Measurements from ENCODE around the gene PLCB4. TPM values are rescaled to one million over a fixed set of nuclear protein-coding genes. Genes with fewer than 3 reads are reported as not detected.

The PLCB4 gene
- total and polyA plus RNA-seq, 7 donors: 0.90 to 6.7 (median 2.1) TPM

- Histone ChIP-seq H3K27me3 (ENCODE audit: insufficient read depth in 3 of 3, low read length in 2 of 3) (no peaks in the 10 kb centered on the region), H3K9me3 (peaks cover 5% of the 10 kb centered on the region), H3K4me3 (no peak overlapping the region), H3K36me3 (ENCODE audit: insufficient read depth in 1 of 2, low read depth in 1 of 2) (no peaks in the 10 kb centered on the region), H3K4me1 (no peaks in the 10 kb centered on the region), H3K27ac (no peak overlapping the region)
- intact Hi-C loops (cut with DNase I): no loop called here
- 93 to 95% (median 95%) methylated on average over 3 of the region's 3 CpGs for WGBS, 3 donors
- no peak for DNase-seq
- no peak for ATAC-seq
- TF ChIP-seq, protein P1, sequence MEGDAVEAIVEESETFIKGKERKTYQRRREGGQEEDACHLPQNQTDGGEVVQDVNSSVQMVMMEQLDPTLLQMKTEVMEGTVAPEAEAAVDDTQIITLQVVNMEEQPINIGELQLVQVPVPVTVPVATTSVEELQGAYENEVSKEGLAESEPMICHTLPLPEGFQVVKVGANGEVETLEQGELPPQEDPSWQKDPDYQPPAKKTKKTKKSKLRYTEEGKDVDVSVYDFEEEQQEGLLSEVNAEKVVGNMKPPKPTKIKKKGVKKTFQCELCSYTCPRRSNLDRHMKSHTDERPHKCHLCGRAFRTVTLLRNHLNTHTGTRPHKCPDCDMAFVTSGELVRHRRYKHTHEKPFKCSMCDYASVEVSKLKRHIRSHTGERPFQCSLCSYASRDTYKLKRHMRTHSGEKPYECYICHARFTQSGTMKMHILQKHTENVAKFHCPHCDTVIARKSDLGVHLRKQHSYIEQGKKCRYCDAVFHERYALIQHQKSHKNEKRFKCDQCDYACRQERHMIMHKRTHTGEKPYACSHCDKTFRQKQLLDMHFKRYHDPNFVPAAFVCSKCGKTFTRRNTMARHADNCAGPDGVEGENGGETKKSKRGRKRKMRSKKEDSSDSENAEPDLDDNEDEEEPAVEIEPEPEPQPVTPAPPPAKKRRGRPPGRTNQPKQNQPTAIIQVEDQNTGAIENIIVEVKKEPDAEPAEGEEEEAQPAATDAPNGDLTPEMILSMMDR (IDR thresholded peaks at IDR 0.05): no peak
Measured at GRCh38 chr20:9052136-9052535, 16.8 kb upstream of the PLCB4 start.

- H3K9me3 ChIP-seq: peaks cover 2% of the 10 kb centered on the region
- DNase-seq (no peak), ATAC-seq (no peak)
- whole genome bisulfite sequencing, 3 donors: 67 to 76% (median 70%) methylated on average over 3 of the region's 3 CpGs
- no peaks in the 10 kb centered on the region for H3K27me3 ChIP-seq (ENCODE audit: insufficient read depth in 3 of 3, low read length in 2 of 3)
- no peaks in the 10 kb centered on the region for H3K36me3 ChIP-seq (ENCODE audit: insufficient read depth in 1 of 2, low read depth in 1 of 2)
- no peaks in the 10 kb centered on the region for H3K4me1 ChIP-seq
- TF ChIP-seq, protein P1 (IDR thresholded peaks at IDR 0.05): no peak
- no peak overlapping the region for H3K27ac ChIP-seq
- H3K4me3 ChIP-seq: no peak overlapping the region
- intact Hi-C loops (cut with DNase I): no loop called here
Measured at GRCh38 chr20:9053108-9053507, 15.8 kb upstream of the PLCB4 start.

- 63 to 77% (median 67%) methylated on average over 3 of the region's 3 CpGs for WGBS, 3 donors
- intact Hi-C loops (cut with DNase I): no loop called here
- ATAC-seq: no peak
- H3K36me3 ChIP-seq (ENCODE audit: insufficient read depth in 1 of 2, low read depth in 1 of 2): no peaks in the 10 kb centered on the region
- TF ChIP-seq, protein P1 (IDR thresholded peaks at IDR 0.05): no peak
- no peaks in the 10 kb centered on the region for H3K9me3 ChIP-seq
- no peaks in the 10 kb centered on the region for H3K27me3 ChIP-seq (ENCODE audit: insufficient read depth in 3 of 3, low read length in 2 of 3)
- no peak overlapping the region for H3K4me3 ChIP-seq
- H3K4me1 ChIP-seq: no peaks in the 10 kb centered on the region
- H3K27ac ChIP-seq: no peak overlapping the region
- no peak for DNase-seq
Measured at GRCh38 chr20:9054176-9054575, 14.7 kb upstream of the PLCB4 start.

GRCh38 chr20:9059931-9060330 is 9.0 kb upstream of the PLCB4 start:
- WGBS, 3 donors: 88 to 94% (median 89%) methylated on average over 6 of the region's 6 CpGs
- intact Hi-C loops (cut with DNase I): loop anchor here in 1 of 2 donors (10.0 kb wide), 1 partner anchor 45 kb away; no protein-coding TSS in a partner anchor

More at GRCh38 chr20:9059931-9060330, 9.0 kb upstream of the PLCB4 start:
- Histone ChIP-seq H3K36me3 (ENCODE audit: insufficient read depth in 1 of 2, low read depth in 1 of 2) (no peaks in the 10 kb centered on the region), H3K4me3 (no peak overlapping the region), H3K27ac (no peak overlapping the region), H3K27me3 (ENCODE audit: insufficient read depth in 3 of 3, low read length in 2 of 3) (no peaks in the 10 kb centered on the region), H3K9me3 (no peaks in the 10 kb centered on the region), H3K4me1 (no peaks in the 10 kb centered on the region)
- TF ChIP-seq, protein P1 (IDR thresholded peaks at IDR 0.05): no peak
- ATAC-seq (no peak), DNase-seq (no peak)

Data from psoas muscle (tissue), 8 donors.